Transverse colon (tissue), 4 donors: ENCODE measurements around the gene ADAM17. TPM values are rescaled to one million over a fixed set of nuclear protein-coding genes. Genes with fewer than 3 reads are reported as not detected.

Experiments
- DNase-seq: peaks from one replicate; pipeline ENCODE4 v3.0.0-alpha.2; 2019
- H3K27ac ChIP-seq, 4 donors: fragments of 200-600 bp; sonication (generic); 2 replicates each; pipeline ENCODE4 v1.5.1; 2016 to 2018; ENCODE audit warnings: inconsistent platforms in 4 of 4
- H3K27me3 ChIP-seq: fragments of 200-600 bp; sonication (generic); 2 replicates; pipeline ENCODE4 v1.5.1; 2017; ENCODE audit warnings: inconsistent platforms
- H3K36me3 ChIP-seq, 4 donors: fragments of 200-600 bp; sonication (generic); 2 replicates each; pipeline ENCODE4 v1.5.1; 2017 to 2019; ENCODE audit warnings: inconsistent platforms in 4 of 4
- H3K4me1 ChIP-seq, 4 donors: fragments of 200-600 bp; sonication (generic); 2 replicates each; pipeline ENCODE4 v1.5.1; 2017 to 2020; ENCODE audit warnings: inconsistent platforms in 4 of 4
- H3K4me3 ChIP-seq, 4 donors: fragments of 200-600 bp; sonication (generic); 1 replicate in 1 of 4; 2 replicates in 3 of 4; pipeline versions ENCODE4 v1.5.1 to v1.6.1; 2017 to 2019; ENCODE audit warnings: inconsistent platforms in 4 of 4
- H3K9me3 ChIP-seq, 2 donors: fragments of 200-600 bp; sonication (generic); 2 replicates each; pipeline ENCODE4 v1.5.1; 2017 to 2019; ENCODE audit warnings: inconsistent platforms in 2 of 2
- EP300 ChIP-seq: sonication (generic); formaldehyde crosslinking; IDR thresholded peaks from one replicate; pipeline ENCODE4 v1.6.1; 2017; ENCODE audit warnings: antibody characterized with exemption, low read depth
- POLR2A ChIP-seq: fragments of 450-650 bp; IDR thresholded peaks from one replicate; pipeline ENCODE4 v1.6.1; 2016; ENCODE audit warnings: antibody characterized with exemption, mild to moderate bottlenecking, moderate library complexity
- POLR2AphosphoS5 ChIP-seq, 3 donors: sonication (generic); formaldehyde crosslinking; IDR thresholded peaks; one replicate each; pipeline ENCODE4 v1.6.1; 2016; ENCODE audit warnings: antibody characterized with exemption in 3 of 3
- WGBS, 2 donors: methylation state at CpG; one replicate each; pipeline ENCODE4 v1.1.5; 2018; ENCODE audit warnings: low coverage in 1 of 2; 5-methylcytosine and 5-hydroxymethylcytosine counted together
- in situ Hi-C, 4 donors: fragments of 200-750 bp; cut with MboI; loops; one replicate each; pipeline versions ENCODE4 v1.15.0 to v1.15.1; 2017; ENCODE audit warnings: low sequenced_read_pairs in 3 of 4, low pct_ligation_motif_present in 1 of 4, low pct_unique_long_range_greater_than_20kb in 1 of 4
- intact Hi-C: fragments of 100-400 bp; cut with DNase I; formaldehyde crosslinking; loops from one replicate; pipeline ENCODE4 v1.15.1; 2023; ENCODE audit warnings: low total_unique reads
- total RNA-seq, 4 donors: library from RNA; depleted of rRNA; stranded (reverse); fragments of >200 nt; gene quantifications; one replicate each; pipeline ENCODE4 v1.1.0, GENCODE V29; 2016
- TF ChIP-seq, protein P1 (sequence below), 5 experiments: fragments of 200-600 bp in 3 of 5; fragments of 450-650 bp in 2 of 5; sonication (generic) in 3 of 5; IDR thresholded peaks; 1 replicate in 2 of 5; 2 replicates in 3 of 5; pipeline ENCODE4 v1.5.1; 2016 to 2017; ENCODE audit warnings: antibody characterized with exemption in 5 of 5, inconsistent platforms in 3 of 5, mild to moderate bottlenecking in 2 of 5, moderate library complexity in 1 of 5

ADAM17 gene
- total RNA-seq, 4 donors from 2014 or later: 11.2 to 36.4 (median 17.0) TPM

DNA sequence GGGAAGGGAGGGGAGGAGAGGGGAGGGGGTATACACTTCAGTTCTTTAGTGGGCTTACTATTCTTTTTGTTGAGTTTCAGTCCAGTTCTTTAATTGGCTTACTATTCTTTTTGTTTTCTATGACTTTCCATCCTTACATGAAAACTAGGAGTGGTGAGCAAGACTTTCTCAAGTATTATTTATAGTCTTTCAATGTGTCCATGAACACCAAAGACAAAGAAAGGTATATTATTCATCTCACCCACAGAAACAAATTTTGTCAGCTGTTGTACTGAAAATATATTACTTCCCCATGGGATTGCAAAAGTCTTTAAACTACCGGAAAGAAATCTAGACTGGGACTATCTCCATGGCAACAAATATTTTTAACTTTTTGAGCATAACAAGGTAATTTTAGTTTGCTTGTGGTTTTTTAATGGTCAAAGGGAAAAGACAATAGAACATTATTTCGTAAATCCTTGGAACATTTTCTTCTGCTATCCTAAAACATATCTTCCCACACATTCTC, 17.6 kb downstream of the ADAM17 start:
- no peak for DNase-seq
- Histone ChIP-seq H3K4me1 (peaks cover 0 to 21% (median 0%) of the 10 kb centered on the region in 4 donors), H3K36me3 (peaks cover 0 to 18% (median 0%) of the 10 kb centered on the region in 4 donors), H3K27me3 (no peaks in the 10 kb centered on the region), H3K4me3 (no peak overlapping the region), H3K27ac (peak overlapping the region in 2 of 4 donors; percentile 0 to 63), H3K9me3 (no peaks in the 10 kb centered on the region)
- in situ Hi-C loops (no loop called here), intact Hi-C loops (no loop called here)
- WGBS, 2 donors: 63 to 75% methylated on average over 2 of the region's 2 CpGs
- no peak for TF ChIP-seq POLR2AphosphoS5 (IDR thresholded peaks at IDR 0.05)
- TF ChIP-seq EP300: no peak
- TF ChIP-seq POLR2A: no peak
- TF ChIP-seq, protein P1, sequence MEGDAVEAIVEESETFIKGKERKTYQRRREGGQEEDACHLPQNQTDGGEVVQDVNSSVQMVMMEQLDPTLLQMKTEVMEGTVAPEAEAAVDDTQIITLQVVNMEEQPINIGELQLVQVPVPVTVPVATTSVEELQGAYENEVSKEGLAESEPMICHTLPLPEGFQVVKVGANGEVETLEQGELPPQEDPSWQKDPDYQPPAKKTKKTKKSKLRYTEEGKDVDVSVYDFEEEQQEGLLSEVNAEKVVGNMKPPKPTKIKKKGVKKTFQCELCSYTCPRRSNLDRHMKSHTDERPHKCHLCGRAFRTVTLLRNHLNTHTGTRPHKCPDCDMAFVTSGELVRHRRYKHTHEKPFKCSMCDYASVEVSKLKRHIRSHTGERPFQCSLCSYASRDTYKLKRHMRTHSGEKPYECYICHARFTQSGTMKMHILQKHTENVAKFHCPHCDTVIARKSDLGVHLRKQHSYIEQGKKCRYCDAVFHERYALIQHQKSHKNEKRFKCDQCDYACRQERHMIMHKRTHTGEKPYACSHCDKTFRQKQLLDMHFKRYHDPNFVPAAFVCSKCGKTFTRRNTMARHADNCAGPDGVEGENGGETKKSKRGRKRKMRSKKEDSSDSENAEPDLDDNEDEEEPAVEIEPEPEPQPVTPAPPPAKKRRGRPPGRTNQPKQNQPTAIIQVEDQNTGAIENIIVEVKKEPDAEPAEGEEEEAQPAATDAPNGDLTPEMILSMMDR (IDR thresholded peaks at IDR 0.05): no peak

- H3K36me3 ChIP-seq: peaks cover 0 to 18% (median 0%) of the 10 kb centered on the region in 4 donors
- no peak overlapping the region for H3K4me3 ChIP-seq
- WGBS, 2 donors: 88 to 95% methylated on average over 6 of the region's 6 CpGs
- TF ChIP-seq EP300 (no peak), POLR2A (no peak), POLR2AphosphoS5 (IDR thresholded peaks at IDR 0.05) (no peak)
- TF ChIP-seq, protein P1 (IDR thresholded peaks at IDR 0.05): no peak
- H3K27me3 ChIP-seq: no peaks in the 10 kb centered on the region
- no peak for DNase-seq
- intact Hi-C loops: no loop called here
- no peaks in the 10 kb centered on the region for H3K9me3 ChIP-seq
- no peak overlapping the region for H3K27ac ChIP-seq
- H3K4me1 ChIP-seq: peaks cover 0 to 18% (median 0%) of the 10 kb centered on the region in 4 donors
- in situ Hi-C loops: no loop called here
These were observed 19.1 kb downstream of the ADAM17 start for GRCh38 chr2:9536504-9536903.

DNA sequence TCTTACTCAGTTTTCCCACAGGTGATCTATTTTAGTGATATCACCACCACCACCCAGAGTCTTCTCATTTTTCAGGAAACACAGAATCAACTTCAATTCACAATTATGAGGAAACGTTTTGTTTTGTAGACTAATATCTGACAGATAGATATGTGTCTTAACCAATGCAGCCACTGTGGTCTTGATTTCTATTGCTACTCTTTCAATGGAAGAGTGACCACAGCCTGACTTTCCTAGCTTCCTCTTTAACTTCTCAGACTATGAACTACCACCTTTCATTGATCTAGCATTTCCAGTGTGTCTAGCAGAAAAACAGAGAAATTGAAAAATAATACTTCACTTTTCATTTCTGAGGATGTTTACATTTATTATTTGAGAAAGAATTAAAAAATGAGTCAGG, 20.5 kb downstream of the ADAM17 start:
- in situ Hi-C loops (no loop called here), intact Hi-C loops (no loop called here)
- Histone ChIP-seq H3K4me1 (peaks cover 0 to 14% (median 0%) of the 10 kb centered on the region in 4 donors), H3K9me3 (no peaks in the 10 kb centered on the region), H3K27ac (no peak overlapping the region), H3K36me3 (peaks cover 0 to 18% (median 0%) of the 10 kb centered on the region in 4 donors), H3K27me3 (no peaks in the 10 kb centered on the region), H3K4me3 (no peak overlapping the region)
- TF ChIP-seq EP300: no peak
- no peak for TF ChIP-seq POLR2AphosphoS5 (IDR thresholded peaks at IDR 0.05)
- TF ChIP-seq, protein P1 (IDR thresholded peaks at IDR 0.05): no peak
- no peak for TF ChIP-seq POLR2A
- WGBS, 2 donors: 38 to 73% methylated on average over 1 of the region's 1 CpG
- DNase-seq: no peak

- in situ Hi-C loops (no loop called here), intact Hi-C loops (no loop called here)
- Histone ChIP-seq H3K4me3 (no peak overlapping the region), H3K9me3 (no peaks in the 10 kb centered on the region), H3K36me3 (peaks cover 0 to 18% (median 0%) of the 10 kb centered on the region in 4 donors), H3K27ac (no peak overlapping the region), H3K4me1 (peaks cover 0 to 8% (median 0%) of the 10 kb centered on the region in 4 donors), H3K27me3 (no peaks in the 10 kb centered on the region)
- DNase-seq: no peak
- 97 to 100% methylated on average over 2 of the region's 2 CpGs for WGBS, 2 donors
- TF ChIP-seq POLR2AphosphoS5 (IDR thresholded peaks at IDR 0.05) (no peak), EP300 (no peak), POLR2A (no peak)
- TF ChIP-seq, protein P1 (IDR thresholded peaks at IDR 0.05): no peak
These were observed 22.0 kb downstream of the ADAM17 start for GRCh38 chr2:9533663-9534062.
